Lower lobe of right lung (tissue), 2 donors: ENCODE results near the gene CEP72. TPM values are rescaled to one million over a fixed set of nuclear protein-coding genes. Genes with fewer than 3 reads are reported as not detected.
A peak's percentile ranks its signal among the peaks of the same experiment; 100 is the strongest.

Experiments used
- ATAC-seq, 2 donors: fragments of 200-7000 bp; cut with Tn5 transposase; one replicate each; pipeline ENCODE4 v1.9.1; 2020 to 2022; ENCODE audit warnings: mild to moderate bottlenecking in 2 of 2, moderate library complexity in 2 of 2
- DNase-seq: peaks from one replicate; pipeline ENCODE4 v3.0.0-alpha.2; 2020
- H3K27ac ChIP-seq: fragments of 200-600 bp; one replicate; pipeline ENCODE4 v1.8.0; 2022
- H3K27me3 ChIP-seq: fragments of 200-600 bp; one replicate; pipeline ENCODE4 v1.8.0; 2022; ENCODE audit warnings: low read depth
- H3K36me3 ChIP-seq: fragments of 200-600 bp; one replicate; pipeline ENCODE4 v1.8.0; 2022; ENCODE audit warnings: mild to moderate bottlenecking
- H3K4me1 ChIP-seq: fragments of 200-600 bp; one replicate; pipeline ENCODE4 v1.8.0; 2022
- H3K4me3 ChIP-seq: fragments of 200-600 bp; one replicate; pipeline ENCODE4 v1.8.0; 2022; ENCODE audit warnings: mild to moderate bottlenecking
- H3K9me3 ChIP-seq: fragments of 200-600 bp; one replicate; pipeline ENCODE4 v1.8.0; 2022
- CTCF ChIP-seq: fragments of 200-600 bp; IDR thresholded peaks from one replicate; pipeline ENCODE4 v1.8.0; 2022; ENCODE audit warnings: antibody characterized with exemption, mild to moderate bottlenecking
- intact Hi-C: fragments of 100-400 bp; cut with DNase I; formaldehyde crosslinking; loops from one replicate; pipeline ENCODE4 v1.11.0; 2022
- total RNA-seq: library from RNA; stranded (reverse); fragmentation: NEBNext Ultra II Directional; extraction: Animal tissue kit (Norgen Biotek cat#: 25700); gene quantifications from one replicate; pipeline ENCODE4 v1.2.1, GENCODE V29; 2021
- donor health status: DM: no; HTN: yes; CAD: no; lungs with severe emphysema.

The CEP72 gene
- total RNA-seq, 1 donor from 2014 or later: 10.6 TPM

- H3K4me1 ChIP-seq: no peaks in the 10 kb centered on the region
- H3K4me3 ChIP-seq: no peak overlapping the region
- ATAC-seq (no peak), DNase-seq (peak; percentile 31)
- no peaks in the 10 kb centered on the region for H3K9me3 ChIP-seq
- H3K27me3 ChIP-seq: no peaks in the 10 kb centered on the region
- no peak for TF ChIP-seq CTCF
- intact Hi-C loops: no loop called here
- no peak overlapping the region for H3K27ac ChIP-seq
- H3K36me3 ChIP-seq: peaks cover 59% of the 10 kb centered on the region
Measured at GRCh38 chr5:640461-641330, 28.6 kb downstream of the CEP72 start.

DNA sequence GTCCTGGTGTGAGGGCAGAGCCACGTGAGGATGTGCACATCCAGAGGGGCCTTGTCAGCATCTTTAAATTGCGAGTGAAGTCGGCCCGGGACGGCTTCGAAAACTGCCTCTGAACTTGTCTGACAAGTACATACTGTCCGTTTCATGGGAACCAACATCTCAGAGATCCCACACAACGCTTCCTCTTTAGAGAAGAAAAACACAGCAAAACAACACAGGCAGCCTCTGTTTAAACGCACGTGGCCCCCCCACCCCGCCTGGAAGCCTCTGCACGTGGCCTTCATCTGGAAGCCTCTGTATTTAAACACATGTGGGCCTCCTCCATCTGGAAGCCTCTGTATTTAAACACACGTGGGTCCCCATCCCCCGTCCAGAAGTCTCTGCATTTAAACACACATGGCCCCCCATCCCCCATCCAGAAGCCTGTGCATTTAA lies 29.2 kb downstream of the CEP72 start:
- peaks cover 53% of the 10 kb centered on the region for H3K36me3 ChIP-seq
- no peaks in the 10 kb centered on the region for H3K4me1 ChIP-seq
- no peak for TF ChIP-seq CTCF

GRCh38 chr5:642481-642880 lies 30.3 kb downstream of the CEP72 start:
- ATAC-seq: no peak
- Histone ChIP-seq H3K4me1 (no peaks in the 10 kb centered on the region), H3K4me3 (no peak overlapping the region), H3K36me3 (peaks cover 46% of the 10 kb centered on the region), H3K9me3 (no peaks in the 10 kb centered on the region), H3K27me3 (no peaks in the 10 kb centered on the region), H3K27ac (no peak overlapping the region)
- DNase-seq: peak; percentile 34
- no peak for TF ChIP-seq CTCF
- intact Hi-C loops: no loop called here

More for the DNA sequence above, 29.2 kb downstream of the CEP72 start:
- Histone ChIP-seq H3K27ac (no peak overlapping the region), H3K9me3 (no peaks in the 10 kb centered on the region), H3K27me3 (no peaks in the 10 kb centered on the region), H3K4me3 (no peak overlapping the region)
- ATAC-seq: no peak
- intact Hi-C loops: no loop called here
- peak; percentile 39 for DNase-seq

GRCh38 chr5:643351-643801 lies 31.2 kb downstream of the CEP72 start:
- H3K36me3 ChIP-seq: peaks cover 45% of the 10 kb centered on the region
- no peaks in the 10 kb centered on the region for H3K4me1 ChIP-seq
- ATAC-seq (no peak), DNase-seq (peak; percentile 36)
- no peak overlapping the region for H3K4me3 ChIP-seq
- intact Hi-C loops: no loop called here
- no peaks in the 10 kb centered on the region for H3K27me3 ChIP-seq
- no peak overlapping the region for H3K27ac ChIP-seq
- no peaks in the 10 kb centered on the region for H3K9me3 ChIP-seq
- TF ChIP-seq CTCF: no peak

- H3K36me3 ChIP-seq: peaks cover 41% of the 10 kb centered on the region
- TF ChIP-seq CTCF: no peak
- DNase-seq (peak; percentile 17), ATAC-seq (no peak)
- H3K4me3 ChIP-seq: no peak overlapping the region
- no peaks in the 10 kb centered on the region for H3K9me3 ChIP-seq
- H3K27ac ChIP-seq: no peak overlapping the region
- intact Hi-C loops: no loop called here
- H3K4me1 ChIP-seq: no peaks in the 10 kb centered on the region
- H3K27me3 ChIP-seq: no peaks in the 10 kb centered on the region
Measured at GRCh38 chr5:643811-644271, 31.7 kb downstream of the CEP72 start.
